Eye (tissue), 1 donor: Measurements from ENCODE around the gene MYO3B.
"Not testable (repeated sequence)": the region's sequence is repeated elsewhere in the genome, so short reads cannot be mapped to it uniquely, and the experiment has no call there.

Source experiments
- DNase-seq: peaks from one replicate; pipeline ENCODE4 v3.0.0-alpha.2; 2015

Gene MYO3B

GRCh38 chr2:170671079-170671478 lies 493.1 kb downstream of the MYO3B start:
- no peak for DNase-seq

GRCh38 chr2:170674282-170674681 lies 496.3 kb downstream of the MYO3B start:
- DNase-seq = not testable (repeated sequence)

GRCh38 chr2:170675701-170676100 lies 497.8 kb downstream of the MYO3B start:
- DNase-seq = no peak

GRCh38 chr2:170679607-170680079 lies 501.7 kb downstream of the MYO3B start:
- DNase-seq = peak; percentile 43

- peak; percentile 15 for DNase-seq
These were observed 502.4 kb downstream of the MYO3B start for GRCh38 chr2:170680172-170680941.

GRCh38 chr2:170681311-170681710 lies 503.4 kb downstream of the MYO3B start:
- no peak for DNase-seq

- no peak for DNase-seq
These were observed 507.6 kb downstream of the MYO3B start for GRCh38 chr2:170685591-170685990.

GRCh38 chr2:170689481-170689880 lies 511.5 kb downstream of the MYO3B start:
- DNase-seq = no peak

GRCh38 chr2:170690640-170691039 lies 512.7 kb downstream of the MYO3B start:
- no peak for DNase-seq

GRCh38 chr2:170694316-170694715 lies 516.4 kb downstream of the MYO3B start:
- no peak for DNase-seq

GRCh38 chr2:170695521-170696410 lies 517.8 kb downstream of the MYO3B start:
- DNase-seq = peak; percentile 40

GRCh38 chr2:170696948-170697347 lies 519.0 kb downstream of the MYO3B start:
- no peak for DNase-seq

GRCh38 chr2:170701011-170701410 lies 523.1 kb downstream of the MYO3B start:
- DNase-seq = no peak

- no peak for DNase-seq
These were observed 526.0 kb downstream of the MYO3B start for GRCh38 chr2:170703776-170704476.
